IMR-90 (cell line): ENCODE data around the gene RNASEH2B. TPM values are rescaled to one million over a fixed set of nuclear protein-coding genes. Genes with fewer than 3 reads are reported as not detected.

Source experiments
- ATAC-seq: fragments of 200-7000 bp; cut with Tn5 transposase; 2 replicates; pipeline ENCODE4 v1.9.1; 2020; ENCODE audit warnings: low read depth, mild to moderate bottlenecking, moderate library complexity
- BruUV-seq: library from RNA; stranded (reverse); fragments of 400-500 nt; replicated peaks from 2 replicates; lab custom pipeline; 2021; lab: Mats Ljungman, UMichigan
- CTCF ChIA-PET: fragments of 300-600 bp; formaldehyde crosslinking; extraction: SDS; loops from one replicate; lab custom pipeline; 2021; ENCODE audit warnings: antibody characterized with exemption; lab: Yijun Ruan, JAX
- POLR2A ChIA-PET: fragments of 300-600 bp; sonication (Branson Sonifier 250); formaldehyde crosslinking; loops from one replicate; lab custom pipeline; 2022; ENCODE audit warnings: antibody characterized with exemption; ENCODE audit not compliant: unreplicated experiment; lab: Charles Lee
- DNase-seq: peaks from one replicate; pipeline ENCODE4 v3.0.0; 2013
- H2AFZ ChIP-seq: replicated peaks from 2 replicates; pipeline ENCODE3; 2013; ENCODE audit warnings: low read length, mild to moderate bottlenecking; ENCODE audit not compliant: poor library complexity
- H2AK5ac ChIP-seq: 2 replicates; pipeline ENCODE4 v1.6.1; 2013; ENCODE audit warnings: low read depth, low read length, inconsistent platforms
- H2AK9ac ChIP-seq: replicated peaks from 2 replicates; pipeline ENCODE3; 2013; ENCODE audit warnings: mild to moderate bottlenecking, low read depth, low read length, moderate library complexity; ENCODE audit not compliant: poor library complexity
- H2BK120ac ChIP-seq: 2 replicates; pipeline ENCODE4 v1.6.1; 2013; ENCODE audit warnings: low read depth, low read length, inconsistent platforms
- H2BK15ac ChIP-seq: 3 replicates; pipeline ENCODE4 v1.6.1; 2013; ENCODE audit warnings: low read depth, low read length, inconsistent platforms
- H2BK20ac ChIP-seq: 2 replicates; pipeline ENCODE4 v1.6.1; 2013; ENCODE audit warnings: low read depth, mild to moderate bottlenecking, inconsistent platforms, low read length, moderate library complexity
- H2BK5ac ChIP-seq: 2 replicates; pipeline ENCODE4 v1.6.1; 2013; ENCODE audit warnings: mild to moderate bottlenecking, low read depth, low read length, inconsistent platforms; ENCODE audit not compliant: poor library complexity, severe bottlenecking
- H3K14ac ChIP-seq: replicated peaks from 2 replicates; pipeline ENCODE4 v1.6.1; 2013; ENCODE audit warnings: low read depth, low read length, inconsistent platforms
- H3K18ac ChIP-seq: 2 replicates; pipeline ENCODE4 v1.6.1; 2013; ENCODE audit warnings: low read depth, low read length, control low read depth
- H3K23ac ChIP-seq: 2 replicates; pipeline ENCODE4 v1.6.1; 2013; ENCODE audit warnings: low read depth, low read length, inconsistent platforms
- H3K27ac ChIP-seq: 2 replicates; pipeline ENCODE4 v1.5.1; 2013; ENCODE audit warnings: mild to moderate bottlenecking, control low read depth, low read length; ENCODE audit not compliant: insufficient read depth
- H3K27me3 ChIP-seq: 2 replicates; pipeline ENCODE4 v1.6.1; 2013; ENCODE audit warnings: low read length; ENCODE audit not compliant: control insufficient read depth, insufficient read depth
- H3K36me3 ChIP-seq: 2 replicates; pipeline ENCODE4 v1.6.1; 2013; ENCODE audit warnings: low read length, mixed read lengths; ENCODE audit not compliant: control insufficient read depth, insufficient read depth
- H3K4ac ChIP-seq: 2 replicates; pipeline ENCODE4 v1.6.1; 2013; ENCODE audit warnings: low read depth, low read length, inconsistent platforms
- H3K4me1 ChIP-seq: 2 replicates; pipeline ENCODE4 v1.6.1; 2013; ENCODE audit warnings: low read length, mixed read lengths; ENCODE audit not compliant: control insufficient read depth, insufficient read depth
- H3K4me2 ChIP-seq: 2 replicates; pipeline ENCODE4 v1.6.1; 2013; ENCODE audit warnings: low read depth, mild to moderate bottlenecking, control low read depth, low read length, moderate library complexity
- H3K4me3 ChIP-seq: 2 replicates; pipeline ENCODE4 v1.5.1; 2013; ENCODE audit warnings: low read depth, mild to moderate bottlenecking, control low read depth, low read length, moderate library complexity; ENCODE audit not compliant: insufficient read depth
- H3K56ac ChIP-seq: 2 replicates; pipeline ENCODE4 v1.6.1; 2013; ENCODE audit warnings: low read length, inconsistent platforms; ENCODE audit not compliant: insufficient read depth; ENCODE audit errors: extremely low read depth
- H3K79me1 ChIP-seq, 2 experiments: 2 replicates each; pipeline ENCODE4 v1.6.1; 2013; ENCODE audit warnings: low read length in 2 of 2, inconsistent platforms in 1 of 2, low read depth in 1 of 2
- H3K9ac ChIP-seq: 2 replicates; pipeline ENCODE4 v1.6.1; 2013; ENCODE audit warnings: low read depth, low read length, control low read depth
- H3K9me1 ChIP-seq: 2 replicates; pipeline ENCODE4 v1.6.1; 2013; ENCODE audit warnings: low read length, inconsistent platforms; ENCODE audit not compliant: insufficient read depth
- H3K9me3 ChIP-seq: 2 replicates; pipeline ENCODE4 v1.6.1; 2013; ENCODE audit warnings: low read length; ENCODE audit not compliant: control insufficient read depth, insufficient read depth
- H4K20me1 ChIP-seq: 2 replicates; pipeline ENCODE4 v1.6.1; 2013; ENCODE audit warnings: low read length, inconsistent platforms; ENCODE audit not compliant: insufficient read depth
- H4K5ac ChIP-seq: 2 replicates; pipeline ENCODE4 v1.6.1; 2013; ENCODE audit warnings: mild to moderate bottlenecking, low read depth, low read length, control low read depth
- H4K8ac ChIP-seq, 2 experiments: 2 replicates each; pipeline ENCODE4 v1.6.1; 2013; ENCODE audit warnings: low read depth in 2 of 2, low read length in 2 of 2, control low read depth in 1 of 2, inconsistent platforms in 1 of 2
- H4K91ac ChIP-seq: 2 replicates; pipeline ENCODE4 v1.6.1; 2013; ENCODE audit warnings: low read depth, low read length, inconsistent platforms; ENCODE audit not compliant: insufficient read depth
- BHLHE40 ChIP-seq: fragments of 150-350 bp; IDR thresholded peaks from 2 replicates; pipeline ENCODE4 v1.6.1; 2016; ENCODE audit warnings: mild to moderate bottlenecking, low read depth, low read length
- MXI1 ChIP-seq: IDR thresholded peaks from 2 replicates; pipeline ENCODE4 v1.6.1; 2012; ENCODE audit warnings: low read depth, mild to moderate bottlenecking, low read length, moderate library complexity, borderline replicate concordance
- RAD21 ChIP-seq: IDR thresholded peaks from 2 replicates; pipeline ENCODE4 v1.6.1; 2012; ENCODE audit warnings: low read length, improper control_type of control experiment
- WGBS, 2 experiments: methylation state at CpG; one replicate each; pipeline versions ENCODE4 v1.1.5 to v1.1.7; 2013; ENCODE audit warnings: missing lambda C conversion rate in 2 of 2; ENCODE audit not compliant: insufficient read length in 1 of 2; ENCODE audit errors: extremely low coverage in 2 of 2; 5-methylcytosine and 5-hydroxymethylcytosine counted together
- dilution Hi-C: fragments of 300-500 bp; cut with HindIII; formaldehyde crosslinking; loops from one replicate; pipeline ENCODE4 v1.14.3; 2018; ENCODE audit warnings: low sequenced_read_pairs; ENCODE audit not compliant: unreplicated experiment
- in situ Hi-C: fragments of 300-500 bp; cut with MboI; formaldehyde crosslinking; loops from 3 replicates; pipeline ENCODE4 v1.14.3; 2019; ENCODE audit warnings: low sequenced_read_pairs, inconsistent platforms, mixed read lengths
- intact Hi-C: fragments of 100-400 bp; cut with micrococcal nuclease; formaldehyde crosslinking; loops from 2 replicates; pipeline ENCODE4 v1.10.0; 2022
- polyA plus RNA-seq, 3 experiments: library from polyadenylated mRNA; depleted of rRNA; stranded (reverse); fragments of >200 nt; gene quantifications; 2 replicates each; pipeline ENCODE4 v1.2.3, GENCODE V29; 2012; ENCODE audit warnings: low replicate concordance in 1 of 3
- total RNA-seq: library from RNA; depleted of rRNA; stranded (reverse); fragments of >200 nt; gene quantifications from 2 replicates; pipeline ENCODE4 v1.2.3, GENCODE V29; 2012

The RNASEH2B gene
- total and polyA plus RNA-seq, 2 of the 4 experiments (the other 2 are of a cell fraction): 11.2 to 14.2 TPM

DNA sequence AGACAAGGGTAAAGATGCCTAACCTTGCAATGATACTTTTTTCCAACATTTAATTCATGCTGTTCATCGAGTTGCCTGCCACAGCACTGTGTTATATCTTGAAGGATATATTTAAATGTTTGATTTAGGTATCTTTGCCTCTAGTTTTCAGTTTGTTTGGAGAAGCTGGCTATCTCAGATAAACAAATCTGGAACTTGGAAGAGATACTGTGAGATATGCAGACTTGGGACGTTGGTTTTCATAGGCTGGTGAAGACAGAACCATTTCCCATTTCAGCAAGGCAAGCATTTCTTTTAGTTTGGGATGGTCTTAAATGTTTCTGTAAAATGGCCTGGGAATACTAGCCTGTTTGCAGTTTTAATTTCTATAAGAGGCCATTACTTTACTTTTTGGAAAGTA, 3.3 kb downstream of the RNASEH2B start:
- dilution Hi-C loops: no loop called here
- Histone ChIP-seq H2BK20ac (no peak overlapping the region), H3K4me1 (peaks cover 14% of the 10 kb centered on the region), H3K18ac (no peak overlapping the region), H3K4me3 (no peak overlapping the region), H4K5ac (no peak overlapping the region), H2BK120ac (no peak overlapping the region), H3K56ac (no peak overlapping the region), H3K36me3 (no peaks in the 10 kb centered on the region), H3K27ac (no peak overlapping the region), H3K4me2 (peak overlapping the region; percentile 3; the same call in 1 of the 2 replicates), H3K27me3 (no peaks in the 10 kb centered on the region), H3K9me1 (peaks cover 6% of the 10 kb centered on the region), H3K79me1 (peaks cover 27 to 49% of the 10 kb centered on the region in 2 experiments), H3K23ac (no peak overlapping the region), H4K91ac (no peak overlapping the region), H2AK5ac (no peak overlapping the region), H2BK5ac (no peak overlapping the region), H4K20me1 (peaks cover 7% of the 10 kb centered on the region), H3K4ac (no peak overlapping the region), H3K14ac (no peak overlapping the region), H2BK15ac (no peak overlapping the region), H2AFZ (no peak overlapping the region), H3K9me3 (no peaks in the 10 kb centered on the region), H4K8ac (no peak overlapping the region), H3K9ac (no peak overlapping the region), H2AK9ac (no peak overlapping the region)
- ATAC-seq: peak; percentile 2; the same call in 1 of the 2 replicates
- peak; percentile 55 for DNase-seq
- no CpG with 5 or more reads among the region's 2 CpGs for WGBS, 2 experiments
- BruUV-seq: no TSS peak
- ChIA-PET CTCF (no interaction called here), POLR2A (no interaction called here)
- TF ChIP-seq MXI1: no peak
- TF ChIP-seq RAD21: no peak
- TF ChIP-seq BHLHE40: no peak
- in situ Hi-C loops: loop anchor here (25.0 kb wide), 3 partner anchors 826 to 1251 kb away; partner anchors contain the start of gene TRIM13
- intact Hi-C loops: loop anchor here (1.0 to 10.0 kb wide), 9 partner anchors 112 to 1241 kb away; partner anchors contain the start of genes SPRYD7 and TRIM13
